ENCODE measurements around the gene NRL. TPM values are rescaled to one million over a fixed set of nuclear protein-coding genes. Genes with fewer than 3 reads are reported as not detected.

The NRL gene
- total and polyA plus RNA-seq, 10 of the 15 experiments (the other 5 are each of a cell fraction or from before 2014, with no cell fraction given), result 0.11 to 4.4 (median 2.2) TPM

DNA sequence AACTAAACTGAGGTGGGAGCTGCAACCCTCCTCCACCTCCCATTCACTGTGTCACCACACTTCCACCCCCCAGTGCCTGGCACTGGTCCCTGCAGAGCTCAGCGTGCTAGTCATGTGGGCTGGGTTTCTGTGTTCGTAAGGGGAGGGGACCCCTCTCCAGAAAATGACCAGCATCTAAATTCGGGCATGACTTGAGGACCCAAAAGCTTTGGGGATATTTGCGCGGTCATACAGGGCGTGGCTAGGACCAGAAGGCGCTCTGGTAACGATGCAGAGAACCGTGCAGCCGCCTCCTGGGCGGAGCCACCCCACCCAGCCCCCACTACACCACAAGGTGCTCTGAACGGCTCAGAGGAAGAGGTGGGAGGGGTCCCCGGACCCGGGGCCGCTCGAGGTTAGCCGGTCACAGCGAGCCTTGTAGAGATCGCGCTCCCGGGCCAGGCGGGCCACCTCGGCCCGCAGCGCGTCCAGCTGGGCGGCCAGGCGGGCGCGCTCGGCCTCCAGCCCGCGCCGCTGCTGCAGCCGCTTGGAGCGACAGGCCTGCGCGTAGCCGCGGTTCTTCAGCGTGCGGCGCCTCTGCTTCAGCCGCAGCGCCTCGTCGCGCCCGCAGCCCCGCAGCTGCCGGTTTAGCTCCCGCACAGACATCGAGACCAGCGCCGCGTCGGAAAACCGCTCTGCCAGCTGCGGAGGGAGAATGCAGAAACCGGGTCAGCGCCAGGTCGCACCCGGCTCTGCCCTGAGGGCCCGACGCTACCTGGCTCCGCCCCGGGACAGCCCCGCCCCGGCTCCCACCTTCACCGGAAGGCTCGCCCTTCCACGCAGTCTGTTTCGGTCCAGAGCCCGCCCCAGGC is 33.6 kb downstream of the NRL start (continued):
- TF ChIP-seq ZNF592 (IDR thresholded peaks at IDR 0.05), result no peak
- no peak for TF ChIP-seq SMAD5 (IDR thresholded peaks at IDR 0.05; ENCODE audit: low read depth)
- no peak for TF ChIP-seq ETV6 (conservative IDR thresholded peaks at IDR 0.05 in 1 of 2, IDR thresholded peaks at IDR 0.05 in 1 of 2; ENCODE audit: borderline replicate concordance in 1 of 2, low read depth in 1 of 2)
- TF ChIP-seq ELK1 (IDR thresholded peaks at IDR 0.05; ENCODE audit: low read depth, low read length), result no peak
- TF ChIP-seq RB1 (IDR thresholded peaks at IDR 0.05; ENCODE audit: borderline replicate concordance), result peak; percentile 81
- TF ChIP-seq, protein P1, sequence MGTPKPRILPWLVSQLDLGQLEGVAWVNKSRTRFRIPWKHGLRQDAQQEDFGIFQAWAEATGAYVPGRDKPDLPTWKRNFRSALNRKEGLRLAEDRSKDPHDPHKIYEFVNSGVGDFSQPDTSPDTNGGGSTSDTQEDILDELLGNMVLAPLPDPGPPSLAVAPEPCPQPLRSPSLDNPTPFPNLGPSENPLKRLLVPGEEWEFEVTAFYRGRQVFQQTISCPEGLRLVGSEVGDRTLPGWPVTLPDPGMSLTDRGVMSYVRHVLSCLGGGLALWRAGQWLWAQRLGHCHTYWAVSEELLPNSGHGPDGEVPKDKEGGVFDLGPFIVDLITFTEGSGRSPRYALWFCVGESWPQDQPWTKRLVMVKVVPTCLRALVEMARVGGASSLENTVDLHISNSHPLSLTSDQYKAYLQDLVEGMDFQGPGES (IDR thresholded peaks at IDR 0.05), result no peak
- peak; percentile 39; the same call in 1 of the 2 replicates for TF ChIP-seq CREM (IDR thresholded peaks at IDR 0.05; ENCODE audit: low read depth)
- TF ChIP-seq BHLHE40 (IDR thresholded peaks at IDR 0.05; ENCODE audit: borderline replicate concordance in 1 of 2, low read depth in 2 of 2, low read length in 1 of 2), result peak in 1 of 2 experiments; percentile 77; a peak in 2 of 4 replicates
- no peak for TF ChIP-seq KAT2A (conservative IDR thresholded peaks at IDR 0.05; ENCODE audit: control insufficient read depth, low read depth, low read length)
- peak; percentile 72 for TF ChIP-seq IKZF1 (conservative IDR thresholded peaks at IDR 0.05)
- no peak for TF ChIP-seq ZBTB33 (IDR thresholded peaks at IDR 0.05)
- no peak for TF ChIP-seq CBX5 (IDR thresholded peaks at IDR 0.05; ENCODE audit: low read depth)
- peak; percentile 72 for TF ChIP-seq SMARCA5 (IDR thresholded peaks at IDR 0.05)
- no peak for TF ChIP-seq RBBP5 (conservative IDR thresholded peaks at IDR 0.05)
- no peak for TF ChIP-seq SUZ12 (IDR thresholded peaks at IDR 0.05; ENCODE audit: unreplicated experiment)
- TF ChIP-seq ATF7 (IDR thresholded peaks at IDR 0.05; ENCODE audit: low read depth), result no peak
- no peak for TF ChIP-seq ZNF274 (IDR thresholded peaks at IDR 0.05; ENCODE audit: insufficient read depth, insufficient read length)
- peak; percentile 77 for TF ChIP-seq POLR2A (IDR thresholded peaks at IDR 0.05; ENCODE audit: low read depth, low read length)

All from GM12878 (cell line).